Choroid plexus epithelial cell (primary cell): ENCODE results near the gene CPNE9.

Source experiments
- DNase-seq: peaks from one replicate; pipeline ENCODE4 v3.0.0-alpha.2; 2010; ENCODE audit warnings: low read depth
- H3K4me3 ChIP-seq: 2 replicates; pipeline ENCODE4 v1.5.1; 2011; ENCODE audit warnings: low read depth, mild to moderate bottlenecking, control low read depth, low read length, moderate library complexity
- TF ChIP-seq, protein P1 (sequence below): conservative IDR thresholded peaks from 2 replicates; pipeline ENCODE4 v1.5.1; 2011; ENCODE audit warnings: low read depth, mild to moderate bottlenecking, control low read depth, inconsistent platforms, low read length, moderate library complexity

The CPNE9 gene

DNA sequence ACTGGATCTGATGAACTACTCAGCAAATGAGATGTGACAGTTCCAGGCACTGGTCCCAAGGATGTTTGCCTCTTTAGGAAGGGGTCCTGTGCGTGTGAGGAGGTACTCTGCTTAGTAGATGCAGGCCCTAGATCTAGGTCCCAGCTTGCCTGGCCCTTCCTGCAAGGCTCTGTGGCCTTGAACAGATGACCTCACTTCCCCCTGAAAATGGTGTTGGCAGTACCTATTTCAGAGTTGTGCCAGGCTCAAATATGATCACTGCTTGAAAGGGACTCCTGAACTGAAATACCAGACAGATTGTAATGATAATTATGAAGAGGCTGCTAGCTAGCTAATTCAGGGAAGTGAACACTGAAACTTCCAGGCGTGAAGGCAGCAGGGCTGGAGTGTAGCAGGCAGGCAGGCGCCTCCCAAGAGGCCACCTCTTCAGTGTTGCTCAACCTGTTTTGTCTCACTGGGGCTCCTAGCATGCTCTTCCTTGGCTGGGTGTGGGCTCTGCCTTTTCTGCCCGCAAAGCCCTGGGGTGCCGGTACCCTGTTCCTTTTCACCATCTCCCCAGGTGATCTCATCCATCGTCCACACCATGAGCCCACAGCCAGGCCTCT, 24.1 kb upstream of the CPNE9 start:
- TF ChIP-seq, protein P1, sequence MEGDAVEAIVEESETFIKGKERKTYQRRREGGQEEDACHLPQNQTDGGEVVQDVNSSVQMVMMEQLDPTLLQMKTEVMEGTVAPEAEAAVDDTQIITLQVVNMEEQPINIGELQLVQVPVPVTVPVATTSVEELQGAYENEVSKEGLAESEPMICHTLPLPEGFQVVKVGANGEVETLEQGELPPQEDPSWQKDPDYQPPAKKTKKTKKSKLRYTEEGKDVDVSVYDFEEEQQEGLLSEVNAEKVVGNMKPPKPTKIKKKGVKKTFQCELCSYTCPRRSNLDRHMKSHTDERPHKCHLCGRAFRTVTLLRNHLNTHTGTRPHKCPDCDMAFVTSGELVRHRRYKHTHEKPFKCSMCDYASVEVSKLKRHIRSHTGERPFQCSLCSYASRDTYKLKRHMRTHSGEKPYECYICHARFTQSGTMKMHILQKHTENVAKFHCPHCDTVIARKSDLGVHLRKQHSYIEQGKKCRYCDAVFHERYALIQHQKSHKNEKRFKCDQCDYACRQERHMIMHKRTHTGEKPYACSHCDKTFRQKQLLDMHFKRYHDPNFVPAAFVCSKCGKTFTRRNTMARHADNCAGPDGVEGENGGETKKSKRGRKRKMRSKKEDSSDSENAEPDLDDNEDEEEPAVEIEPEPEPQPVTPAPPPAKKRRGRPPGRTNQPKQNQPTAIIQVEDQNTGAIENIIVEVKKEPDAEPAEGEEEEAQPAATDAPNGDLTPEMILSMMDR, result no peak
- DNase-seq, result no peak
- H3K4me3 ChIP-seq, result no peak overlapping the region

DNA sequence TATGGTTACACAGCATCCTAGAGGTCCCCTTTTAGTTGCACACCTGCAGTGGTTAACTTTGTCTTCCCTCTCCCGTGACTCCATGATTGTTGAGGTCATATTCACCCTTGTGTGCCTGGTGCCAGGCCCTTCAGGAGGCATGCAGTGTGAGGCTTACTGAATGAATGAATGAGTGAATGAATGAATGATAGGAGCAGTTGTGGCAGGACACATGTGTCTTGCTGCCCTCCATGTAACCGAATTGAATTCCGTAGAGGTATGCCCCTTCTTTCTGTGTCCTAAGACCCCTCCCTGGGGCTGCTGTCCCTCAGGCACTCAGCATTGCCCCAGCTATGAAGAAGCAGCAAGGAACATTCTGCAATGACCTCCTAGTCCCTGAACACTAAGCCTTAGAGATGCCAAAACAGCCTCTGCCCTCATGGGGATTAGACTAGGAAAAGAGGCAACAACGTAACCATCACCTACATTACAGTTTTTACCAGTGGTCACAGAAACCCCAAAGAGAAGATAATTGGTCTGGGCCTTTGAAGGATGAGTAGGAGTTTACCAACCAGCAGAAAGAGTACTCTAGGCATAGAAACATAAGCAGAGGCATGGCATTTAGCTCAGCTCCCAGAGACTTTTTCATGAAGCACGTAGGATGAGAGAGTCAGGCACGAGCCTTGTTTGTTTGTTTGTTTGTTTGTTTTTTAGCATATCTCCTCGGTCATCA, 22.5 kb upstream of the CPNE9 start:
- no peak overlapping the region for H3K4me3 ChIP-seq
- DNase-seq, result no peak
- TF ChIP-seq, protein P1, result no peak

DNA sequence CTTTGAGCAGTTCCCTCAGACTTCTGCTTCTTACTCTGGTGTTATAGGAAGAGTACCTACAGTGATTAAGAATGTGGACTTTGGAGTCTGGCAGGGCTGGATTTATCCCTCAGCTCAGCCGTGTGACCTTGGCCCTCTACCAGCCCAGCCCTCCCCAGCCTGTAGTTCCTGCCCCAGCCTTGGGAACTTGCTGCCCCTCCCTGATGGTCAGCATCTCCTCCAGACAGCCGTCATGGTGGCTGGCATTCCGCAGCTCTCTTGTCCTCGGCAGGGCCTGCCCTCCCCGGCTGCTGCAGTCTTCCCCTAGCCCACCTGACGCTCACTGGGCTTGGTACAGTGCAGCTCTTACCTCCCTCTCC, 21.9 kb upstream of the CPNE9 start:
- DNase-seq, result no peak
- TF ChIP-seq, protein P1, result no peak
- no peak overlapping the region for H3K4me3 ChIP-seq

DNA sequence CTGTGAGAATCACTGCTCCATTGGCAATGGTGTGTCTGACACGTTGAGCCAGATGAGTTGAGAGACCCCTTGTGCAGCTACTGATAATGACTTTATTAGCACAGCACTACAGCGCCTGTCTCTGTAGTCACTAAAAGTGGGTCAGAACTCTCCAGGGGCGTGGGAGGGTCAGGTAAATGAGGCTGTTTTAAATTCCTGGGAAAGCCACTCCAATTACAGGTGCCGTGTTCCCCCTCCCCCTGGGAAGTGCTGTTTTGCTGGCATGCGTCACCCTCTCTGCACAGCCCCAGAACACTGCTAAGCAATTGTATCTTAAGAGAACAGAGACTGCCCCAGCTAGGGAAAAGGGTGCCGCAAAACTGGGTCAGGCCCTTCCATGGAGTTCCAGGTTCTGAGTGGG, 21.5 kb upstream of the CPNE9 start:
- TF ChIP-seq, protein P1, result no peak

DNA sequence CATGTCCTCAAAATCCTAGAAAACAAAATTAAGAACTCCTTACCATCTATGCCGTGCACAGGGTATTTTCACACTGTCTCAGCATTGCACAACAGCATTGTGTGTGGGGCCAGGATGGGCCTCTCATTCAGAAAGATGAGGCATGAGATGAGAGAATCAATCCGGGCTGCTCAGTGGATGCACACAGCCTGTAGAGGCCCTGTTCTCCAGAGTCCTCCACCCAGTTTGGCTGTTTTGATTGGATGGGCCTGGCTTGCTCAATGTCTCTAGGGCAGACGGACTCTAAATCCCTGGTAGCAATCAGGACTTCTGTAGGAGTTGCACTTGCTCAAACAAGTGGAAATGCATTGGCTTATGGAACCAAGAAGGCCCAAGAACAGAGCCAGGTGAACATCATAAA, 20.2 kb upstream of the CPNE9 start:
- H3K4me3 ChIP-seq, result no peak overlapping the region
- DNase-seq, result no peak
- TF ChIP-seq, protein P1, result no peak

More for the DNA sequence above, 21.5 kb upstream of the CPNE9 start:
- no peak for DNase-seq
- no peak overlapping the region for H3K4me3 ChIP-seq

DNA sequence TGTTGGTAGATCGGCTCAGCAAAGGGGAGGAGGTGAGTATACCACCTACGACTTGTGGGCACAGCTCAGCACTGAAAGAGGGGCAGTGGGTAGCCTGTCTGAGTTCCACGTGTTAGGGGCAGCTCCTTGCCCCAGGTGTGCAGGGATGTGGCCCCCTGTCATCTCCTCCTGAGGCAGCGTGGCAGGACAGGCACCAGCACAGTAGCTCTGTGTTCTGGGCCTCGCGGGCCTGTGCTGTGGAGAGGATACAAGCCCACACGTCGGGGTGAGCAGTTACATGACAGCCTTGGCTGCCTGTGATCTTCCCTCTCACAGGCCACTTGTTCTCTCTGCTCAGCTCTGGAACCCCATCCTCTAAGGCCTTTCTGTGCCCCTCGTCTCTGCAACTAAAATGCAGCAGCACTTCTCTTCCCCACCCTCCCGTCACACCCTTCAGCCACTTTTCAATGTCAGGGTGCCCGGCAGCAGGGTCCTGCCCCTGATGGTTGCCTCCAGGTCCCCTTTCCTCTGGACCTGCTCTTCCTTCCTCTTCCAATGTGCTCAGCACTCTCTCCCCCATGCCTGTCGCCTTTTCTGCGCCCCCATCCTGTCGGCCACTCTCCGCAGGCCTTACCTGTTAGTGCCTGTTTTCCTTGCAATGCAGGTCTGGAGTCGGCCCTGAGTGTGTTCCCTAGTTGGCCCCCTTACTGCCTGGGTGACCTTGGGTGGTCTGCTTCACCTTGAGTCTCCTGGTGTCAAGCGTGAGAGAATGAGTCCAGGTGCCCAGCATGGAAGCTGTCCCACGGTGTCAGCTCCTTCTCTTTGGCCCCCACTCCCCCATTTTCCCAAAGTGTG, 18.2 kb upstream of the CPNE9 start:
- no peak overlapping the region for H3K4me3 ChIP-seq
- TF ChIP-seq, protein P1, result no peak
- no peak for DNase-seq
